NAMALWA (cell line): ENCODE measurements around the gene OBSCN.

Experiments
- DNase-seq: peaks from one replicate; pipeline ENCODE4 v3.0.0-alpha.2; 2015; ENCODE audit warnings: low spot score

Gene OBSCN

GRCh38 chr1:228403231-228403631 lies 195.4 kb downstream of the OBSCN start:
- DNase-seq: no peak

- no peak for DNase-seq
These were observed 196.4 kb downstream of the OBSCN start for GRCh38 chr1:228404107-228404720.

DNA sequence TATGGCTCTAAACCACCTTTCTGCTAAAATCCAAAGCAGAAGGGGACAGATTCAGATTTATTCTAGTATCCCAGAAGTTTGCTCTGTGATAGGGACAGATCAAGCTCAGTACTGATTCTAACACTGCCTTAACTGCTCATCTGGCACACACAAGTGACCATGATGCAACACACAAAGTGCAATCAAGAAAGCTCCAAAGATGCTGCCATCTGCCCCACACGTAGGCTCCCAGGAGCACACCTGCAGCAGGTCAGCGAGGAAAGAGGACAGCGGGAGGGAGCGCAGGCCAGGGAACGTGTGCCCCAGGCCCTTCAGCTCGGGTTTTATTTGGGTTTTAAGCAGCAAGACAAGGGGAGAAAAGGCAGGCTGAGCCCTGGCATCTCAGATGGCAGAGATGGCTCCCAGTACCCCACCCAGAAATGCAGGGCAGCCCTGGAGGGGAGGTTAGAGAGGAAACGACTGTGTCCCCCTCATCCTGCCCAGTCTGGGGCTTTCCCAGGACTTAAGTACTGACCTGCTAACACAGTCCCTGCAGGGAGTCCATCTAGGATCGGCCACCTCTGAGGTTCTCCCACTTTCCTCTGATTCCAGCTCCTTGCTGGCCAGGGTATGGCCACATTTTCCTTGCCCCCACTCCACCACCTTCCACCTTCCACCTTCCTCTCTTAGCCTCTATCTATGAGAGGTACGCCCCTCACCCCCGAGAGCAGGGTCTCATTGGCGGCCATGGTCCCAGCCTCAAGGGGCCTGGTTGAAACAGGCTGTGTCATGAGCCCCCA lies 197.5 kb downstream of the OBSCN start:
- no peak for DNase-seq

GRCh38 chr1:228405979-228406228 lies 198.1 kb downstream of the OBSCN start:
- no peak for DNase-seq

DNA sequence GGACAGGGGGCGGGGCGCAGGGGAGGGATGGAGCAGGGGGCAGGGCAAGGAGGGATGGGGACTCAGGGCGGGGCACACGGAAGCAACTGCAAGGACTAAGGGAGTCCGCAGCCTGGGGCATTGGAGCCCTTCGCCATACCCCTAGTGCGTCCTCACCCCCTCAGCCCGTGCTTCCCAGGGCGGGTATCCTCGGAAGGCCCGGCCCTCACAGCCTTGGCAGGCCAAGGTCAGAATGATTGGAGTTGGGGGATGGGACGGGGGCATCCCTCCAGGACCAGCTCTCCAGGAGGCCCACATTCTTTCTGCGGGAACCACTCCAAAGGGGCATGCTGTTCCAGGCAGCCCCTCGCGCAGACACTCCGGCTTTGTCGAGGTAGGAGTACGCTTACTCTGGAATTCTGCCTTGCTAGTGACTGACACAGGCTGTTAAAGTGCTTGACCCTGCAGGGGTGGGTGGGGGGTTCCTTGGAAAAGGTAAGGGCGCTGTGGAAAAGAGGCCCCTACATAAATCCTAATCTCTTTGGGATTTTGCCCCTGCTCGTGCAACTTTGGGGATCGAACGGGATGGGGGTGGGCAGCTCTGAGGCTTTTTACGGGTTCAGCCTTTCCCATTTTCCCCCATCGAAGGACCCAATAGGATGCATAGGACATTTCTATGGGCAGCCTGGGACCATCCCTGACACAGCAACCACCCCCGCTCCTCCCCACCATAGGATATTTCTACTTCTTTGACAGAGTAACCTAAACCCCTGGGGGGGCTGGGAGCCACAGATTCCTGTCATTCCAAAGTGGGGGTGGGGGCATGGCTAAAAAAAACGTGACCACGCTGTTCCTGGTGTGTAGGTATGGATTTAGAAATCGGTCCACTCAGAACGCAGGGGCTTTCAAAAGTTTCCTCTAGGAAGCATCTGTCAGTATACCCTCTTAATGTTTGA lies 199.5 kb downstream of the OBSCN start:
- no peak for DNase-seq

DNA sequence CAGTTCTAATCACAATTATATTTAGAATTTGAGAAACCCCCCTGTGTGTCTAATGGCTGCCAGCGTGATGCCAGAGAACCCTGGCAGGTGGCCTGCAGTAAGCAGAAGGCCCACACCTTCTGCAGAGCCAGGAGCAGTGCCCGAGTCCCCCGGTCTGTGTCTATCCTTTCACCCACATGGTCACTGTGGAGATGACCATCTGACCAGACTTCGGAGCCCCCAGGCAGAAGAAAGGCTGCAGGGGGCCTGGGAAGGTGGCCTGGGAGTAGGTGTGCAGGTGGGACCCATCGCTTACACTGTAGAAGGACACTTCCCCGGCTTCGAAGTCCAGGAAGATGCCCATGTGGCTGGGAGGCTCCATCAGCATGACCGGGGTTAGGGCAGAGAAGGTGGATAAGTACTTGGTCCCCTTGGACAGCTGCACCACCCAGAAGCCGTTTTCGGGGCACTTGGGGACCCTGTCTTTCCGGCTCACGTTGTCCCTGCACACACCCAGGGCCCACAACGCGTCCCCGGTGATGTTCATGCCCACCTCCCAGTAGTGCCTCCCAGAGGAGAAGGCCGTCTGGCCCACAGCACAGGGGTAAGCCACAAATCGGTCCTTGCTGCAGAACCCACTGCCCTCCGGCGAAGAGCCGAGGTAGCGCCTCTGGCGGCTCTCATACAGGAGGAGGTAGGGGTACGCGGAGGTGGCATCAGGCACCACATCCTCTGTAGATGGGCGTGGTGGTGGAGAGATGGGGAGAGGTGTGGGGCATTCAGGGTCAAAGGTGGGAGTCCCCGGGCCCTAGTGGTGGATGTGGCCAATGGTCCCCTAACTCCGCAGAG lies 200.4 kb downstream of the OBSCN start:
- DNase-seq: no peak

- no peak for DNase-seq
These were observed 201.3 kb downstream of the OBSCN start for GRCh38 chr1:228408869-228409805.

- DNase-seq: no peak
These were observed 202.2 kb downstream of the OBSCN start for GRCh38 chr1:228410015-228410414.

- DNase-seq: no peak
These were observed 202.8 kb downstream of the OBSCN start for GRCh38 chr1:228410671-228411070.

GRCh38 chr1:228411121-228411520 lies 203.3 kb downstream of the OBSCN start:
- no peak for DNase-seq

DNA sequence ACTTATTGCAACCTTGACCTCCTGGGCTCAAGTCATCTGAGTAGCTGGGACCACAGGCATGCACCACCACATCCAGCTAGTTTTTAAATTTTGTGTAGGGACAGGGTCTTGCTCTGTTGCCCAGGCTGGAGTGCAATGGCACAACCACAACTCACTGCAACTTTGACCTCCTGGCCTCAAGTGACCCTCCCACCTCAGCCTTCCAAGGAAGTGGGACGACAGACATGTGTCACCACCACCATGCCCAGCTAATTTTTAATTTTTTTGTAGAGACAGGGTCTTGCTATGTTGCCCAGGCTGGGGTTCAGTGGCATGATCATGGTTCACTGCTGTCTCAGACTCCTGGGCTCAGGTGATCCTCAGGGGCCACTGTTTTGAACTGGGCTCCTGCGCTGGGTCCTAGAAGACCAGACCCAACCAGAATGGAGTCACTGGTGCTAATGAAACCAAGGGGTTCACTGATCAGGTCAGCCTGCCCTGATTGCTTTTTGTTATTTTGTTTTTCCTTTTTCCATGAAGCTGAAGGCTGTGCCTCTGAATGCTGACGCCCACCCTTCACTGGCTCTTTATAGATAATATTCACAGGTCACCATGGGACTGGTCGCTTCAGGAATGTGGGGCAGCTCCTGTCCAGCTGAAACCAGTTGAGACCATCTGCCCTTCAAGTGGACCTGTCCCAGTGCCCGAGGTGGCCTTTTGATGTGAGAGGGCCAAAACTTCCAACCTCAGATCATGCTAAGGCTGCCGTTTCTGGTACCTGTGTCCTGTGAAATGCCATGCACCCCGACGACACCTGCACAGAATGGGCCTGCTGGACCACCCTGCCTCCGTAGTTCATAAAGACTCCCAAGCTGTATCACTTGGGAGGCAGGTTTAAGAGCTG lies 203.9 kb downstream of the OBSCN start:
- DNase-seq: no peak

DNA sequence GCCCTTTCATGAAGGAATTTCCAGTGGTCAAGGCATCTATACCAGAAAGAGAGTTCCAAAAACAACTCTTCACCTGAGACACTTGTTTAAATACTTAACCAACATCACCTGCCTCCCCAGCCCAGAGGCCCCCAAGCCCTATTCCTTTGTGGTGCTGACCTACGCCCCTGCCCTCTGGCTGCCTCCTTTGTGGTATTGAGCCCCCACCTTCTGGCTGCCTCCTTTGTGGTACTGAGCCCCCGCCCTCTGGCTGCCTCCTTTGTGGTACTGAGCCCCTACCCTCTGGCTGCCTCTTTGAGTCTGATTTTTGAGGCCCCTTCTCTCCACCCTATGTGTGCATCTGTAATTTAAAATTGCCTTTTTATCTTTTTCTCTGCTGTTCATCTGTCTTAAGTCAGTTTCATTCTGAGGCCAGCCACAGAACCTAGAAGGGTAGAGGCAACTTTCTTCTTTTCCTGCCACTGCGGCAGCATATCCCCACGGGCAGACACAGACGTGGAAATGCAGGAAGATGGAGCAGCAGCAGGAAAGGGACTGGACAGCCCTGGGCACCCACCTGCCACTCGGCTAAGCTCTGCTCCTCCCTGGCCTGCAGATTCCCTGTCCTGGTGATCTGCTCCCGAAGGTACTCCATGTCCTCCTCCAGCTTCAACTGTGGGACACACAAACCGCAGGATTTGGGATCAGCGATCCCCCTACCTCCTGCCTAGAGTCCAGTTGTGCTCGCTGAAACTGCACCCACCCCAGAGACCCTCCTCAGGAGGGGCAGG lies 205.6 kb downstream of the OBSCN start:
- no peak for DNase-seq

GRCh38 chr1:228414511-228415211 lies 206.8 kb downstream of the OBSCN start:
- DNase-seq: no peak

- DNase-seq: no peak
These were observed 207.4 kb downstream of the OBSCN start for GRCh38 chr1:228415221-228415620.

DNA sequence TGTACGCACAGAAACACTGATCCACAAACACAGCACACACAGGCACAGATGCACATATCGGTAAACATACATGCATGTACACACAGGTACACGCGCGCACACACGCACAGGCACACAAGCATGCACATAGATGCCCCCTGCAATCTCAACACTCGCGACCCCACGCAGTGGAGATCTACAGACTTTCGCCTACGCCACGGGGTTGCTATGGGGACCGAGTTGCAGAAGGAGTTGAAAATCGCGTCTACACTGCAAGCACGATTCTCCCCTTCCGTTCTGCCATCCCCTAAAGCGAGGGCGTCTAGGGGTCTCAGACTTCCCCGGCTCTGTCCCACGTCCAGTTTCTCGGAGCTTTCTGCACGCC lies 208.0 kb downstream of the OBSCN start:
- no peak for DNase-seq

GRCh38 chr1:228416217-228416933 lies 208.5 kb downstream of the OBSCN start, which contains the start of gene TRIM17:
TSS of gene TRIM17 (minus strand) at chr1:228416861. CDS start at chr1:228415072, 1,789 bp downstream.
- no peak for DNase-seq

DNA sequence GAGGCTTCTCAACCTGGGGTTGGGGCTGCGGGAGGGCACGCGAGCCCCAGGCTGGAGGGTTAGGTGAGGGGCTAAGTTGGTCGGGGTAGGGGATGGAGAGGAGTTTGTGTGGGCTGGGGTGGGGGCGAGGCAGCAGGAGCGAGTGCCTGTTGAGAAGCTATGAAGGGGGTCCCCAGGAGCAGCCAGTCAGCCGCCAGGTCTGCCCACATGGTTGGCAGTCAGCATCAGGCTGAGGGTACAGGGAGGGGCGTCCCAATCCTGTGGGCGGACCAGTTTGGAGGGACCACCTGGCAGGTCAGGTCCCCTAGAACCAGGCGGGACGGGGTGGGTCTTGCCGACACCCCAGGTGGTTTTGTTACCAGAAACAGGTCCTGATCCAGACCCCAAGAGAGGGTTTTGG lies 209.2 kb downstream of the OBSCN start:
- DNase-seq: no peak
